Neural progenitor cell (in vitro differentiated cells): ENCODE data around the gene CLSTN2.

Experiments
- CTCF ChIP-seq: fragments of 200-600 bp; sonication (generic); IDR thresholded peaks from 2 replicates; pipeline ENCODE4 v1.5.1; 2017; ENCODE audit warnings: antibody characterized with exemption, mild to moderate bottlenecking
- EZH2 ChIP-seq: fragments of 200-600 bp; sonication (generic); IDR thresholded peaks from 2 replicates; pipeline ENCODE4 v1.6.1; 2017; ENCODE audit warnings: antibody characterized with exemption, mild to moderate bottlenecking, moderate library complexity
- EZH2phosphoT487 ChIP-seq: fragments of 200-600 bp; sonication (generic); IDR thresholded peaks from 2 replicates; pipeline ENCODE4 v1.6.1; 2017; ENCODE audit warnings: antibody characterized with exemption

- TF ChIP-seq CTCF = no peak
- no peak for TF ChIP-seq EZH2
- TF ChIP-seq EZH2phosphoT487 = no peak
These were observed 618.6 kb downstream of the CLSTN2 start for GRCh38 chr3:140553591-140553990.
